GM12878 (cell line): ENCODE results near the gene CADPS. TPM values are rescaled to one million over a fixed set of nuclear protein-coding genes. Genes with fewer than 3 reads are reported as not detected.

Source experiments
- ATAC-seq: fragments of 200-7000 bp; cut with Tn5 transposase; 3 replicates; pipeline ENCODE4 v1.9.1; 2020; ENCODE audit warnings: mild to moderate bottlenecking, moderate library complexity
- BruUV-seq: library from RNA; stranded (reverse); fragments of 400-500 nt; replicated peaks from 2 replicates; lab custom pipeline; 2021; lab: Mats Ljungman, UMichigan
- CTCF ChIA-PET: fragments of 300-600 bp; sonication (Branson Sonifier 250); formaldehyde crosslinking; extraction: SDS; loops from one replicate; lab custom pipeline; 2021; ENCODE audit warnings: inconsistent platforms; lab: Yijun Ruan, JAX
- POLR2A ChIA-PET: fragments of 350-600 bp; formaldehyde crosslinking; extraction: SDS; loops from one replicate; lab custom pipeline; 2021; ENCODE audit warnings: inconsistent platforms; lab: Charles Lee
- RAD21 ChIA-PET: fragments of 300-600 bp; sonication (Branson Sonifier 250); formaldehyde crosslinking; loops from one replicate; lab custom pipeline; 2023; ENCODE audit warnings: antibody characterized with exemption; ENCODE audit not compliant: unreplicated experiment; lab: Charles Lee
- SMC1A ChIA-PET: fragments of 300-600 bp; sonication (Branson Sonifier 250); formaldehyde crosslinking; loops from one replicate; lab custom pipeline; 2023; ENCODE audit not compliant: unreplicated experiment, uncharacterized antibody; lab: Charles Lee
- DNase-seq: peaks from one replicate; pipeline ENCODE4 v3.0.0-alpha.2; 2011; ENCODE audit warnings: low read depth, low spot score
- FAIRE-seq: peaks from 3 replicates; lab custom pipeline; 2011; peaks lifted over from hg19 to GRCh38; lab: Jason Lieb, UNC
- H2AFZ ChIP-seq: 2 replicates; pipeline ENCODE4 v1.6.0; 2011; ENCODE audit warnings: low read depth, low read length, control low read depth; ENCODE audit not compliant: control insufficient read depth
- H3K27ac ChIP-seq: 2 replicates; pipeline ENCODE4 v1.5.1; 2011; ENCODE audit warnings: control low read depth; ENCODE audit not compliant: control insufficient read depth, insufficient read depth
- H3K27me3 ChIP-seq, 2 experiments: replicated peaks in 1 of 2; 2 replicates each; pipeline versions ENCODE4 v1.6.0 to v1.6.1; 2011; ENCODE audit warnings: low read length in 1 of 2; ENCODE audit not compliant: control insufficient read depth in 2 of 2, insufficient read depth in 2 of 2
- H3K36me3 ChIP-seq, 2 experiments: 2 replicates each; pipeline ENCODE4 v1.5.1; 2011; ENCODE audit warnings: low read length in 1 of 2; ENCODE audit not compliant: control insufficient read depth in 2 of 2, insufficient read depth in 2 of 2
- H3K4me1 ChIP-seq: 2 replicates; pipeline ENCODE4 v1.6.1; 2011; ENCODE audit warnings: mild to moderate bottlenecking, low read length, moderate library complexity, mixed read lengths; ENCODE audit not compliant: control insufficient read depth, insufficient read depth
- H3K4me2 ChIP-seq: 2 replicates; pipeline ENCODE4 v1.6.0; 2011; ENCODE audit warnings: control low read depth; ENCODE audit not compliant: control insufficient read depth, insufficient read depth
- H3K4me3 ChIP-seq: fragments of 200-600 bp; sonication (generic); 2 replicates; pipeline ENCODE4 v1.5.1; 2016
- H3K79me2 ChIP-seq: 2 replicates; pipeline ENCODE4 v1.6.0; 2011; ENCODE audit warnings: low read length; ENCODE audit not compliant: control insufficient read depth, insufficient read depth
- H3K9ac ChIP-seq: 2 replicates; pipeline ENCODE4 v1.8.0; 2011; ENCODE audit warnings: low read length, control low read depth, mixed read lengths; ENCODE audit not compliant: control insufficient read depth, insufficient read depth
- H3K9me3 ChIP-seq: replicated peaks from 3 replicates; pipeline ENCODE4 v1.5.1; 2011; ENCODE audit warnings: mild to moderate bottlenecking, low read length; ENCODE audit not compliant: control insufficient read depth, insufficient read depth
- H4K20me1 ChIP-seq: 2 replicates; pipeline ENCODE4 v1.6.0; 2011; ENCODE audit not compliant: control insufficient read depth, insufficient read depth
- ATF2 ChIP-seq: IDR thresholded peaks from 2 replicates; pipeline ENCODE4 v1.6.1; 2012; ENCODE audit warnings: low read length, inconsistent platforms
- BHLHE40 ChIP-seq, 2 experiments: fragments of 450-650 bp in 1 of 2; IDR thresholded peaks; 2 replicates each; pipeline ENCODE4 v1.6.1; 2011 to 2017; ENCODE audit warnings: low read depth in 2 of 2, borderline replicate concordance in 1 of 2, improper control_type of control experiment in 1 of 2, low read length in 1 of 2, mild to moderate bottlenecking in 1 of 2
- FOS ChIP-seq: IDR thresholded peaks from 3 replicates; pipeline ENCODE4 v1.6.1; 2011; ENCODE audit warnings: borderline replicate concordance; ENCODE audit not compliant: insufficient read length; ENCODE audit errors: extremely low read depth
- FOXK2 ChIP-seq: fragments of 450-650 bp; IDR thresholded peaks from 2 replicates; pipeline ENCODE4 v1.6.1; 2017; ENCODE audit warnings: mild to moderate bottlenecking, moderate library complexity
- GATAD2B ChIP-seq: fragments of 450-650 bp; conservative IDR thresholded peaks from 2 replicates; pipeline ENCODE4 v1.6.1; 2017; ENCODE audit warnings: low read depth, mild to moderate bottlenecking, moderate library complexity
- HDAC6 ChIP-seq: fragments of 200-600 bp; sonication (generic); IDR thresholded peaks from one replicate; pipeline ENCODE4 v1.8.0; 2017; ENCODE audit warnings: antibody characterized with exemption; ENCODE audit not compliant: unreplicated experiment
- IRF5 ChIP-seq: fragments of 450-650 bp; IDR thresholded peaks from 2 replicates; pipeline ENCODE4 v1.6.1; 2017; ENCODE audit warnings: borderline replicate concordance
- MTA2 ChIP-seq: fragments of 450-650 bp; IDR thresholded peaks from 2 replicates; pipeline ENCODE4 v1.6.1; 2016; ENCODE audit warnings: low read depth, mild to moderate bottlenecking, moderate library complexity
- NFYB ChIP-seq: IDR thresholded peaks from 2 replicates; pipeline ENCODE4 v1.6.1; 2011; ENCODE audit warnings: low read depth, mild to moderate bottlenecking, low read length, improper control_type of control experiment, moderate library complexity; ENCODE audit not compliant: insufficient read depth
- RBBP5 ChIP-seq: fragments of 200-600 bp; sonication (generic); conservative IDR thresholded peaks from 2 replicates; pipeline ENCODE4 v1.6.1; 2016
- SRF ChIP-seq, 2 experiments: IDR thresholded peaks; 2 replicates each; pipeline ENCODE4 v1.6.1; 2011; ENCODE audit warnings: low read depth in 2 of 2, low read length in 2 of 2, mild to moderate bottlenecking in 1 of 2, moderate library complexity in 1 of 2
- STAT1 ChIP-seq: fragments of 450-650 bp; conservative IDR thresholded peaks from 2 replicates; pipeline ENCODE4 v1.6.1; 2014; ENCODE audit warnings: antibody characterized with exemption, mild to moderate bottlenecking
- ZNF622 ChIP-seq: fragments of 450-650 bp; IDR thresholded peaks from 2 replicates; pipeline ENCODE4 v1.6.1; 2017; ENCODE audit warnings: mild to moderate bottlenecking, inconsistent platforms
- ZNF687 ChIP-seq: fragments of 450-650 bp; IDR thresholded peaks from 2 replicates; pipeline ENCODE4 v1.6.1; 2017; ENCODE audit warnings: mild to moderate bottlenecking, moderate library complexity
- WGBS: methylation state at CpG from one replicate; pipeline ENCODE4 v1.1.6; 2016; ENCODE audit warnings: low lambda C conversion rate; ENCODE audit not compliant: insufficient replicate concordance, insufficient coverage; ENCODE audit errors: missing lambda C conversion rate; 5-methylcytosine and 5-hydroxymethylcytosine counted together
- in situ Hi-C: fragments of 300-500 bp; cut with MboI; formaldehyde crosslinking; loops from 9 replicates; pipeline ENCODE4 v1.14.3; 2018; ENCODE audit warnings: mixed read lengths
- intact Hi-C: fragments of 100-400 bp; cut with micrococcal nuclease; formaldehyde crosslinking; loops from one replicate; pipeline ENCODE4 v1.14.2; 2022; ENCODE audit not compliant: unreplicated experiment
- polyA plus RNA-seq, 11 experiments: library from polyadenylated mRNA; depleted of rRNA in 4 of 11; unstranded in 6 of 11; stranded (reverse) in 5 of 11; fragments of >200 nt; fragmentation: Nextera tagmentation in 4 of 11; fragmentation: Illumina TruSeq in 1 of 11; extraction: Ambion mirVana in 4 of 11; extraction: Trizol in 1 of 11; gene quantifications; 1 replicate in 1 of 11; 2 replicates in 10 of 11; pipeline versions ENCODE4 v1.2.1 to v1.2.3, GENCODE V29; 2011 to 2016; ENCODE audit warnings: inconsistent platforms in 2 of 11, missing spikeins in 2 of 11, low read depth in 1 of 11
- total RNA-seq, 4 experiments: library from RNA; depleted of rRNA in 3 of 4; stranded (reverse); fragments of >200 nt in 3 of 4; fragmentation: Illumina TruSeq in 1 of 4; extraction: Trizol in 1 of 4; gene quantifications; 2 replicates each; pipeline versions ENCODE4 v1.2.1 to v1.2.3, GENCODE V29; 2013 to 2021

CADPS gene
- total and polyA plus RNA-seq, 10 of the 15 experiments (the other 5 are each of a cell fraction or from before 2014, with no cell fraction given), result 0.20 TPM; not detected in 9

GRCh38 chr3:62621925-62622324 lies 253.3 kb downstream of the CADPS start:
- H3K9ac ChIP-seq, result no peak overlapping the region
- TF ChIP-seq ZNF622, result no peak
- no peak for TF ChIP-seq SRF (IDR thresholded peaks at IDR 0.05; ENCODE audit: low read depth in 2 of 2, low read length in 2 of 2)
- TF ChIP-seq ZNF687, result no peak
- TF ChIP-seq FOXK2, result no peak
- TF ChIP-seq FOS, result no peak
- TF ChIP-seq IRF5, result no peak
- TF ChIP-seq NFYB, result no peak
- TF ChIP-seq RBBP5, result no peak
- TF ChIP-seq MTA2, result no peak
- no peak for TF ChIP-seq ATF2
- TF ChIP-seq HDAC6, result no peak
- TF ChIP-seq STAT1, result no peak
- TF ChIP-seq BHLHE40 (IDR thresholded peaks at IDR 0.05; ENCODE audit: borderline replicate concordance in 1 of 2, low read depth in 2 of 2, low read length in 1 of 2), result no peak
- TF ChIP-seq GATAD2B, result no peak
- TF ChIP-seq, all 136 proteins: peak for 0
- no peaks in the 10 kb centered on the region; the same call in 1 of the 2 replicates for H3K4me1 ChIP-seq
- H4K20me1 ChIP-seq, result no peaks in the 10 kb centered on the region
- H3K79me2 ChIP-seq, result no peaks in the 10 kb centered on the region
- WGBS, result 7% methylated on average over 6 of the region's 6 CpGs
- no peaks in the 10 kb centered on the region for H3K9me3 ChIP-seq
- ChIA-PET RAD21 (interaction anchor here (1.2 kb wide), 1 partner anchor 610 kb away, joined by 3 read pairs; no protein-coding TSS in a partner anchor), POLR2A (no interaction called here), CTCF (interaction anchor here (0.6 to 2.3 kb wide), 12 partner anchors 9 to 1502 kb away, joined by 3 to 17 read pairs (median 4); partner anchors contain the start of gene C3orf49), SMC1A (interaction anchor here (0.6 to 1.4 kb wide), 4 partner anchors 43 to 600 kb away, joined by 3 read pairs; no protein-coding TSS in a partner anchor)
- ATAC-seq (no peak), FAIRE-seq (no peak), DNase-seq (no peak)
- no peak overlapping the region for H3K4me3 ChIP-seq
- BruUV-seq, result no TSS peak
- H2AFZ ChIP-seq, result no peak overlapping the region
- in situ Hi-C loops, result loop anchor here (25.0 kb wide), 1 partner anchor 1190 kb away; the partner anchor contains the start of gene C3orf49
- H3K36me3 ChIP-seq, result no peaks in the 10 kb centered on the region
- H3K27ac ChIP-seq, result no peak overlapping the region
- H3K4me2 ChIP-seq, result no peak overlapping the region
- intact Hi-C loops, result loop anchor here (1.0 to 5.0 kb wide), 3 partner anchors 571 to 1195 kb away; partner anchors contain the start of gene C3orf49
- no peaks in the 10 kb centered on the region for H3K27me3 ChIP-seq
